HEK293 (cell line): ENCODE data around the gene AGR2.

ENCODE experiments used
- ZNF121 ChIP-seq: fragments of 450-650 bp; formaldehyde crosslinking; IDR thresholded peaks from 2 replicates; pipeline ENCODE4 v1.5.1; 2016; ENCODE audit warnings: missing biosample characterization, missing genetic modification characterization
- ZNF544 ChIP-seq: fragments of 450-650 bp; formaldehyde crosslinking; IDR thresholded peaks from 2 replicates; pipeline ENCODE4 v1.5.0; 2017; ENCODE audit warnings: missing biosample characterization, missing genetic modification characterization

DNA sequence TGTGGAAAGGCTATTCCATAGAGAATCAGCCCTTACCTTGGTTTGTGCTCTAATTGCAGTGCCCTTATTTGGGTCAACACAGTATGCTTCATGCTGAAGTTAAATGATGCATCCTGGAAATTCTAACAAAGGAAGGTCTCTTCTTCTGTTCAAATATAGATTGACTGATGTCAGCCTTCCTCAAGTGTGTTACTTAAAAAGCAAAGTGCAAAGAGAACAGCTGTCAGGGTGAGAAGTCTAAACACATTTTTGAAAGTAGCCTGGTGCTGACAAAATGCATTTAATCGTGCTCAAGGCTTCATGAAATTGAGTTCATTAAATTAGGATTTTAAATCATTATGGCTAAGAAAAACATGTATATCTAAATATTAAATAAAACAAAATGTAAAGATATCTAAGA lies 19.5 kb downstream of the AGR2 start:
- TF ChIP-seq ZNF121 (tag by site-specific recombination) (no peak), ZNF544 (tag by site-specific recombination) (no peak)
